Ramos (cell line): ENCODE results near the gene PCDHGA6.
"Not testable (repeated sequence)": the region's sequence is repeated elsewhere in the genome, so short reads cannot be mapped to it uniquely, and the experiment has no call there.

Source experiments
- in situ Hi-C: fragments of 300-500 bp; cut with MboI; formaldehyde crosslinking; loops from one replicate; pipeline ENCODE4 v1.14.3; 2022; ENCODE audit warnings: low sequenced_read_pairs; ENCODE audit not compliant: unreplicated experiment

PCDHGA6 gene

DNA sequence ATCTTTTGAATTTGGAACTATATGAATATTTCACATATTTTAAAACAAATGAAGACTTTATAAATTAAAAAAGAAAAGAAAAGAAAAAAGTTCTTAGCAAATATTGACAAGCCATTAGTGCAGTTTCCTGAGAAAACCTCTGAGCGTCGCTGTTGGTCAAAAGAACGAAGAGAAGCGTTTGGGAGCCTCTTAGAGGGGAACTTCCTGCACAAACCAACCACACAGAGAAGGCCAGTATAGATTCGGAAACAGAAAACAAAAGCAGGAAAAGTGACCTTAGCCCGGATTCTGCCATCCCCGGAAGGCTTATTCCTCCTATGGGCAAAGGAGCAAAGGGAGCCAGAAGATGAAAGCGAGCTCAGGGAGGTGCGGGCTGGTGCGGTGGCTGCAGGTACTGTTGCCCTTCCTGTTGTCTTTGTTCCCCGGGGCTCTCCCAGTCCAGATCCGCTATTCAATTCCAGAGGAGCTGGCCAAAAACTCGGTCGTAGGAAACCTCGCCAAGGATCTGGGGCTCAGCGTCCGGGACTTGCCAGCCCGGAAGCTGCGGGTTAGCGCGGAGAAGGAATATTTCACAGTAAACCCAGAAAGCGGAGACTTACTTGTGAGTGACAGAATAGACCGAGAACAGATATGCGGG is 13.8 kb upstream of the PCDHGA6 start, which contains the start of gene PCDHGB2:
TSS of gene PCDHGB2 (plus strand) at position 205 of the 637 bp plus-strand sequence. CDS start at position 347, 142 bp downstream.
- in situ Hi-C loops: no loop called here

GRCh38 chr5:141360685-141361084 is 13.0 kb upstream of the PCDHGA6 start:
- in situ Hi-C loops: no loop called here

DNA sequence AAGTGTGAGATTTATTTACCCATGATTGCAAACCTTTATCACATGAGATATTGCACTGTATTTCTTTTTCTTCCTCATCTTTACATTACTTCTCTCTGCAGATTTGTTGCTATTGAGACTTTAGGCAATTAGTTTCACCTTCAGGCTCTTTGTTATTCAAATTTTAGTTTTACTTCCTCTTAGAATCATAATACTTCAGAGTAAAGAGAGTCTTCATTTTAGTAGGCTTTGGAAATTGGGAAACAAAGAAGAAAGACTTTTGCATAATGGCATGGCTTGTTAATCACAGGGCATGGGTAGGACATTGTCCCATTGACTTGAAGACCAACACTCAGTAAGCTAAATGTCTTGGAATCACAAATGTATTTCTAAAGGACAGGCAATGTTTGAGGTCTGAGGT is 11.0 kb upstream of the PCDHGA6 start:
- in situ Hi-C loops: no loop called here

DNA sequence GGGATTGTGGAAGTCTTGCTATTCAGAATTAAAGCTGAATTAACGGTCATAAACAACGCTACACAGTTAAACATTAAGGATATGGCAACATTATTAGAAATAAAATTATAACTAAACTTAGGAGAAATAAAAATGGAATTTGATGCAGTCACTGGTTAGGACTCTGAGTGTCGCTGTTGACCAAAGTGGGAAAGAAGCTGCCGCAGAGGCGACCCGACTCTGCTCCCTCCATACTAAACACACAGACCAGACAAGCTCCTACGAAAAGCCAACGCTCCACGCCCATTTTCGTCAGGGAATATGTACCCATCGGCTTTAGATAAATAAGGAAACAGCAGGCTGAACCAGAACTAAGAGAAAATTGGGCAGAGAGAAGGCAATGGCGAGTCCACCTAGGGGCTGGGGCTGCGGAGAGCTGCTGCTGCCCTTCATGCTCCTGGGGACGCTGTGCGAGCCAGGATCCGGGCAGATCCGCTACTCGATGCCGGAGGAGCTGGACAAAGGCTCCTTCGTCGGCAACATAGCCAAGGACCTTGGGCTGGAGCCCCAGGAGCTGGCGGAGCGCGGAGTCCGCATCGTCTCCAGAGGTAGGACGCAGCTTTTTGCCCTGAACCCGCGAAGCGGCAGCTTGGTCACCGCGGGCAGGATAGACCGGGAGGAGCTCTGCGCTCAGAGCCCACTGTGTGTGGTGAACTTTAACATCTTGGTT is 9.6 kb upstream of the PCDHGA6 start, which contains the start of gene PCDHGA5:
TSS of gene PCDHGA5 (plus strand) at position 211 of the 709 bp plus-strand sequence. CDS start at position 380, 169 bp downstream.
- in situ Hi-C loops: no loop called here

DNA sequence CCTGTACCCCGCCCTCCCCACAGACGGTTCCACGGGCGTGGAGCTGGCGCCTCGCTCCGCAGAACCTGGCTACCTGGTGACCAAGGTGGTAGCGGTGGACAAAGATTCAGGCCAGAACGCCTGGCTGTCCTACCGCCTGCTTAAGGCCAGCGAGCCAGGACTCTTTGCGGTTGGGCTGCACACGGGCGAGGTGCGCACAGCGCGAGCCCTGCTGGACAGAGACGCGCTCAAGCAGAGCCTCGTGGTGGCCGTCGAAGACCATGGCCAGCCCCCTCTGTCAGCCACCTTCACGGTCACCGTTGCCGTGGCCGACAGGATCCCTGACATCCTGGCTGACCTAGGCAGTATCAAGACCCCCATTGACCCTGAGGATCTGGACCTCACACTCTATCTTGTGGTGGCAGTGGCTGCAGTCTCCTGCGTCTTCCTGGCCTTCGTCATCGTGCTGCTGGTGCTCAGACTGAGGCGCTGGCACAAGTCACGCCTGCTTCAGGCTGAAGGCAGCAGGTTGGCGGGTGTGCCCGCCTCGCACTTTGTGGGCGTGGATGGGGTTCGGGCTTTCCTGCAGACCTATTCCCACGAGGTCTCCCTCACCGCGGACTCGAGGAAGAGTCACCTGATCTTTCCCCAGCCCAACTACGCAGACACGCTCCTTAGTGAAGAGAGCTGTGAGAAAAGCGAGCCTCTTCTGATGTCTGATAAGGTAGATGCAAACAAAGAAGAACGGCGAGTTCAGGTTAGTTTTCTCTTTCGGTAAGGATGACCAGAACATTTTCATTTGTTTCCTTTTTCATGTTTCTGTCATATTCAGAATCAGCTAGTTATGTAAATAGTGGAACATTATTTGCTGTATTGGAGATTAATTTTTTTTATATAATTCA is 7.4 kb upstream of the PCDHGA6 start:
- in situ Hi-C loops: no loop called here

DNA sequence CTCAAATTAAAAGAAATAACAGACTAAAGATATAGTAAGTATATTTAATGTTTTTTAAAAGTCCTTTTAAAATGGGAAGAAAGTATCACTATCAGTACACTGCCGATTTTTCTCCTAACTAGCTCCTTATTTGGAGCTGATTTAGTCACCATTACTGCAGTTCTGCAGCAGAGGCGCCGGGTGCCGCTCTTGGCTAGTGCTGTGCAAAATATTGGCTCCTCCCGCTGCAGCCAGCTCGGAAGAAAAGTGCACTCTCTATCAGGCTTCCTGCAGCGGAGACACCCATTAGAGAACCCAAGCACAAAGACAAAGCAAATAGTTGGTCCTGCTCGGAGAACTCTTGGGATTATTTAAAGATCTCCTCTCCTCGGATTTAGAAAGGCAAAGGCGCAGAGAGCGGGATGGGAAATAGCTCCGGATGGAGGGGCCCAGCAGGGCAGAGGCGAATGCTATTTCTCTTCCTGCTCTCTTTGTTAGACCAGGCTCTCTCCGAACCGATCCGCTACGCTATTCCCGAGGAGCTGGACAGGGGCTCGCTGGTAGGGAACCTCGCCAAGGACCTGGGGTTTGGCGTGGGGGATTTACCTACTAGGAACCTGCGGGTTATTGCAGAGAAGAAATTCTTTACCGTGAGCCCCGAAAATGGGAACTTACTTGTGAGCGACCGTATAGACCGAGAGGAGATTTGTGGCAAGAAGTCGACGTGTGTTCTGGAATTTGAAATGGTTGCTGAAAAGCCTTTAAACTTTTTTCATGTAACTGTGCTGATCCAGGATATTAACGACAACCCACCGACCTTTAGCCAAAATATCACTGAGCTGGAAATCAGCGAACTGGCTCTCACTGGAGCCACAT is 3.5 kb upstream of the PCDHGA6 start, which contains the start of gene PCDHGB3:
TSS of gene PCDHGB3 (plus strand) at position 249 of the 855 bp plus-strand sequence. CDS start at position 402, 153 bp downstream.
- in situ Hi-C loops: no loop called here

DNA sequence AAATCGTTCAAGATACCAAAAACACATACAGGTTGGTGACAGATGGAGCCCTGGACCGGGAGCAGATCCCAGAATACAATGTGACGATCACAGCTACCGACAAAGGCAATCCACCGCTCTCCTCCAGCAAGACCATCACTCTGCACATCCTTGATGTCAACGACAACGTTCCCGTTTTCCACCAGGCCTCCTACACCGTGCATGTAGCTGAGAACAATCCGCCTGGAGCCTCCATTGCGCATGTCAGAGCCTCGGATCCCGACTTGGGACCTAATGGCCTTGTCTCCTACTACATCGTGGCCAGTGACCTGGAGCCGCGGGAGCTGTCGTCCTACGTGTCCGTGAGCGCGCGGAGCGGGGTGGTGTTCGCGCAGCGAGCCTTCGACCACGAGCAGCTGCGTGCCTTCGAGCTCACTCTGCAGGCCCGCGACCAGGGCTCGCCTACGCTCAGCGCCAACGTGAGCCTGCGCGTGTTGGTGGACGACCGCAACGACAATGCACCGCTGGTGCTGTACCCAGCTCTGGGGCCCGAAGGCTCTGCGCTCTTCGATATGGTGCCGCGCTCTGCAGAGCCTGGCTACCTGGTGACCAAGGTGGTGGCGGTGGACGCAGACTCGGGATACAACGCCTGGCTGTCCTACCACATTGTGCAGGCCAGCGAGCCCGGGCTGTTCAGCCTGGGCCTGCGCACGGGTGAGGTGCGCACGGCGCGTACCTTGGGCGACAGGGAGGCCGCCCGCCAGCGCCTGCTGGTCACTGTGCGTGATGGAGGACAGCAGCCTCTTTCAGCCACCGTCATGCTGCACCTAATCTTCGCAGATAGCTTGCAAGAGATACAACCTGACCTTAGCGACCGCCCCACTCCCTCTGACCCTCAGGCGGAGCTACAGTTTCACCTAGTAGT is 1.9 kb upstream of the PCDHGA6 start:
- in situ Hi-C loops: no loop called here

- in situ Hi-C loops: no loop called here
Observed at GRCh38 chr5:141374627-141375026, 936 bp downstream of the PCDHGA6 start.

DNA sequence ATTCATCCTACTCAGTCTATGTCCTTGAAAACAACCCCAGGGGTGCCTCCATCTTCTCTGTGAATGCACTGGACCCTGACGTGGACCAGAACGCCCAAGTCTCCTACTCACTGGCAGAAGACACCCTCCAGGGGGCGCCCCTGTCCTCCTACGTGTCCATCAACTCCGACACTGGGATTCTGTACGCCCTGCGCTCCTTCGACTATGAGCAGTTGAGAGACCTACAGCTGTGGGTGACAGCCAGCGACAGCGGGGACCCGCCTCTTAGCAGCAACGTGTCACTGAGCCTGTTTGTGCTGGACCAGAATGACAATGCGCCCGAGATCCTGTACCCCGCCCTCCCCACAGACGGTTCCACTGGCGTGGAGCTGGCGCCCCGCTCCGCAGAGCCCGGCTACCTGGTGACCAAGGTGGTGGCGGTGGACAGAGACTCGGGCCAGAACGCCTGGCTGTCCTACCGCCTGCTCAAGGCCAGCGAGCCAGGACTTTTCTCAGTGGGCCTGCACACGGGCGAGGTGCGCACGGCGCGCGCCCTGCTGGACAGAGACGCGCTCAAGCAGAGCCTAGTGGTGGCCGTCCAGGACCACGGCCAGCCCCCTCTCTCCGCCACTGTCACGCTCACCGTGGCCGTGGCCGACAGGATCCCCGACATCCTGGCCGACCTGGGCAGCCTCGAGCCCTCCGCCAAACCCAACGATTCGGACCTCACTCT is 1.9 kb downstream of the PCDHGA6 start:
- in situ Hi-C loops: not testable (repeated sequence)

- in situ Hi-C loops: no loop called here
Observed at GRCh38 chr5:141382469-141383294, 9.0 kb downstream of the PCDHGA6 start, which contains the start of gene PCDHGA7. TSS of gene PCDHGA7 (plus strand) at chr5:141382742. CDS start at chr5:141382900, 158 bp downstream.

DNA sequence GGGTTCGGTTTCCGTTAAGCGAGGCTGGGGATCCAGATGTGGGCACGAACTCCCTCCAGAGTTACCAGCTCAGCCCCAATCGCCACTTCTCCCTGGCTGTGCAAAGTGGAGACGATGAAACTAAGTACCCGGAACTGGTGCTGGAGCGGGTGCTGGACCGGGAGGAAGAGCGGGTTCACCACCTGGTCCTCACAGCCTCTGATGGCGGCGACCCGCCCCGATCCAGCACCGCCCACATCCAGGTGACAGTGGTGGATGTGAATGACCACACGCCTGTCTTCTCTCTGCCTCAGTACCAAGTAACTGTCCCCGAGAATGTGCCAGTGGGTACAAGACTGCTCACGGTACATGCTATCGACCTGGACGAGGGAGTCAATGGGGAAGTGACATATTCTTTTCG is 9.7 kb downstream of the PCDHGA6 start:
- in situ Hi-C loops: no loop called here

DNA sequence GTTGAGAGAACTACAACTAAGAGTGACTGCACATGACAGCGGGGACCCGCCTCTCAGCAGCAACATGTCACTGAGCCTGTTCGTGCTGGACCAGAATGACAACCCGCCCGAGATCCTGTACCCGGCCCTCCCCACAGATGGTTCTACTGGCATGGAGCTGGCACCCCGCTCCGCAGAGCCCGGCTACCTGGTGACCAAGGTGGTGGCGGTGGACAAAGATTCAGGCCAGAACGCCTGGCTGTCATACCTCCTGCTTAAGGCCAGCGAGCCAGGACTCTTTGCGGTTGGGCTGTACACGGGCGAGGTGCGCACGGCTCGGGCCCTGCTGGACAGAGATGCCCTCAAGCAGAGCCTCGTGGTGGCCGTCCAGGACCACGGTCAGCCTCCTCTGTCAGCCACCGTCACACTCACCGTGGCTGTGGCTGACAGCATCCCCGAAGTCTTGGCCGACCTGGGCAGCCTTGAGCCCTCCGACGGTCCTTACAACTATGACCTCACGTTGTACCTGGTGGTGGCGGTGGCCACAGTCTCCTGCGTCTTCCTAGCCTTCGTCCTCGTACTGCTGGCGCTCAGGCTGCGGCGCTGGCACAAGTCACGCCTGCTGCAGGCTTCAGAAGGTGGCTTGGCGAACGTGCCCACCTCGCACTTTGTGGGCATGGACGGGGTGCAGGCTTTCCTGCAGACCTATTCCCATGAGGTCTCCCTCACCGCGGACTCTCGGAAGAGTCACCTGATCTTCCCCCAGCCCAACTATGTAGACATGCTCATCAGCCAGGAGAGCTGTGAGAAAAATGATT is 11.0 kb downstream of the PCDHGA6 start:
- in situ Hi-C loops: no loop called here

GRCh38 chr5:141387557-141388311 is 14.0 kb downstream of the PCDHGA6 start, which contains the start of gene PCDHGB4:
TSS of gene PCDHGB4 (plus strand) at chr5:141387698. CDS start at chr5:141387885, 187 bp downstream.
- in situ Hi-C loops: not testable (repeated sequence)

DNA sequence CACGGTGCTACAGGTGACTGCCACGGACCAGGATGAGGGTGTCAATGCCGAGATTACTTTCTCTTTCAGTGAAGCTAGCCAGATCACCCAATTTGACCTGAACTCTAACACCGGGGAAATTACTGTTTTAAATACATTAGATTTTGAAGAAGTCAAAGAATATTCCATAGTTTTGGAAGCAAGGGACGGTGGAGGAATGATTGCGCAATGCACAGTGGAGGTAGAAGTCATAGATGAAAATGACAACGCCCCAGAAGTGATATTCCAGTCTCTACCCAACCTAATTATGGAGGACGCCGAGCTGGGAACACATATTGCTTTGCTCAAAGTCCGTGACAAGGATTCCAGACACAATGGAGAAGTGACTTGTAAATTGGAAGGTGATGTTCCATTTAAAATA is 15.0 kb downstream of the PCDHGA6 start:
- in situ Hi-C loops: no loop called here
